ENCODE measurements around the gene CDS2.

CDS2 gene

GRCh38 chr20:5184684-5185083 lies 57.9 kb downstream of the CDS2 start:
- POLR2A ChIA-PET: interaction anchor here (0.6 kb wide), 1 partner anchor 45 kb away, joined by 3 read pairs; no protein-coding TSS in a partner anchor
- no peak for TF ChIP-seq CTCF (IDR thresholded peaks at IDR 0.05; ENCODE audit: control extremely low read depth, extremely low read depth, low read depth, missing control alignments)
- DNase-seq (ENCODE audit: extremely low spot score): no peak
- CTCF ChIA-PET: interaction anchor here (1.3 to 11.2 kb wide), 4 partner anchors 9 to 59 kb away, joined by 3 to 183 read pairs (median 32); partner anchors contain the start of gene CDS2

GRCh38 chr20:5187122-5187521 lies 60.3 kb downstream of the CDS2 start:
- no peak for TF ChIP-seq CTCF (IDR thresholded peaks at IDR 0.05; ENCODE audit: control extremely low read depth, extremely low read depth, low read depth, missing control alignments)
- POLR2A ChIA-PET: no interaction called here
- CTCF ChIA-PET: interaction anchor here (1.0 to 11.2 kb wide), 6 partner anchors 8 to 428 kb away, joined by 3 to 183 read pairs (median 8); partner anchors contain the start of gene CDS2
- no peak for DNase-seq (ENCODE audit: extremely low spot score)

- CTCF ChIA-PET: interaction anchor here (8.8 to 11.2 kb wide), 2 partner anchors 17 to 63 kb away, joined by 85 to 183 read pairs; partner anchors contain the start of gene CDS2
- TF ChIP-seq CTCF (IDR thresholded peaks at IDR 0.05; ENCODE audit: control extremely low read depth, extremely low read depth, low read depth, missing control alignments): no peak
- DNase-seq (ENCODE audit: extremely low spot score): no peak
- POLR2A ChIA-PET: no interaction called here
Observed at GRCh38 chr20:5188736-5189135, 61.9 kb downstream of the CDS2 start.

GRCh38 chr20:5189917-5190316 lies 63.1 kb downstream of the CDS2 start:
- ChIA-PET POLR2A (interaction anchor here (1.1 kb wide), 1 partner anchor 70 kb away, joined by 7 read pairs; the partner anchor contains the start of gene PCNA), CTCF (interaction anchor here (0.7 to 11.2 kb wide), 9 partner anchors 9 to 64 kb away, joined by 3 to 183 read pairs (median 4); partner anchors contain the start of gene CDS2)
- no peak for DNase-seq (ENCODE audit: extremely low spot score)
- TF ChIP-seq CTCF (IDR thresholded peaks at IDR 0.05; ENCODE audit: control extremely low read depth, extremely low read depth, low read depth, missing control alignments): no peak

GRCh38 chr20:5190444-5190843 lies 63.6 kb downstream of the CDS2 start:
- peak; percentile 36 for DNase-seq (ENCODE audit: extremely low spot score)
- TF ChIP-seq CTCF (IDR thresholded peaks at IDR 0.05; ENCODE audit: control extremely low read depth, extremely low read depth, low read depth, missing control alignments): no peak
- ChIA-PET CTCF (interaction anchor here (0.7 to 11.2 kb wide), 9 partner anchors 10 to 65 kb away, joined by 3 to 183 read pairs (median 4); partner anchors contain the start of gene CDS2), POLR2A (interaction anchor here (1.1 kb wide), 1 partner anchor 70 kb away, joined by 7 read pairs; the partner anchor contains the start of gene PCNA)

- TF ChIP-seq CTCF (IDR thresholded peaks at IDR 0.05; ENCODE audit: control extremely low read depth, extremely low read depth, low read depth, missing control alignments): peak; percentile 67
- peak; percentile 81 for DNase-seq (ENCODE audit: extremely low spot score)
- ChIA-PET CTCF (interaction anchor here (0.7 to 11.2 kb wide), 30 partner anchors 10 to 586 kb away, joined by 3 to 183 read pairs (median 7); partner anchors contain the start of gene CDS2), POLR2A (interaction anchor here (0.6 to 2.8 kb wide), 4 partner anchors 45 to 67 kb away, joined by 3 to 10 read pairs (median 4); partner anchors contain the start of gene CDS2)
Observed at GRCh38 chr20:5191829-5192569, 65.2 kb downstream of the CDS2 start.

All from GM10248 (cell line).